ENCODE data around the gene KIF3A.

KIF3A gene

DNA sequence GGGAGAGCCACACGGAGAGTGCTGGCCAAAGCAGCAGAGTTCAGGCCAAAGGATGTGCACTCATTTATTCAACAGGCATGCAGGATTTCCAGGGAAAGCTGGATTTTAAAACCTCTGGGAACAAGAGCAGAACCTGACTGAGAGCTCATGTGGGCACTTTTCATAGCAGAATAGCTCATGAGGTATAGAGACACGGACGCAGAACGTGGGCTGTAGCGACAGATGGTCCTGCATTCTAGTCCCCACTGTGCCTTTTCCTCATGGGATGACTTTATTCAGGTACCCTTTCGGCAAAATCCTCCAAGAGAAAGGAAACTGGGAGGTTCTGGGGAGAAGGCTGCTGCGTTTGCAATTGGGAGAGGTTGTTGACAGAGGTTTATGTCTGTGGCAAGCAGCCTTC lies 58.2 kb downstream of the KIF3A start:
- DNase-seq (ENCODE audit: extremely low read depth in 1 of 2, low read depth in 1 of 2): no peak

DNA sequence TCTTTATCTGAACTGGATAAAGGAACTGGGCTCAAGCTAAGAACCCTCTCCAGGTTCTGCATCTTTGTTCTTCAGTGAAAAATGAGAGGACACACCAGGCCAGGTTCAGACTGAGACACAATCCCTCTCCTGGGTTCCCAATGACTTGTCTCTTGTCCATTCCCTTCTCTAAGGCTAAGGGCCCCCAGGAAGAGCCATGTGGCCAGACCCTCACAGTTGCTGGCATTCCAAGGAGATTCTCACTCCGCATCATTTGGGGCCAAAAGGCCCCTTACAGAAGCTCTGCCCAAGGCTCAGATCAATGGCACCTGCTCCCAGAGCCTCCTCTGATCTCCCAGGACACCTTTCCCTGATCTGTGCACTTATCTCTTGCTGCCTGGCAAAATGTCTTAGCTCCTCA lies 58.6 kb downstream of the KIF3A start:
- DNase-seq (ENCODE audit: extremely low read depth in 1 of 2, low read depth in 1 of 2): no peak

DNA sequence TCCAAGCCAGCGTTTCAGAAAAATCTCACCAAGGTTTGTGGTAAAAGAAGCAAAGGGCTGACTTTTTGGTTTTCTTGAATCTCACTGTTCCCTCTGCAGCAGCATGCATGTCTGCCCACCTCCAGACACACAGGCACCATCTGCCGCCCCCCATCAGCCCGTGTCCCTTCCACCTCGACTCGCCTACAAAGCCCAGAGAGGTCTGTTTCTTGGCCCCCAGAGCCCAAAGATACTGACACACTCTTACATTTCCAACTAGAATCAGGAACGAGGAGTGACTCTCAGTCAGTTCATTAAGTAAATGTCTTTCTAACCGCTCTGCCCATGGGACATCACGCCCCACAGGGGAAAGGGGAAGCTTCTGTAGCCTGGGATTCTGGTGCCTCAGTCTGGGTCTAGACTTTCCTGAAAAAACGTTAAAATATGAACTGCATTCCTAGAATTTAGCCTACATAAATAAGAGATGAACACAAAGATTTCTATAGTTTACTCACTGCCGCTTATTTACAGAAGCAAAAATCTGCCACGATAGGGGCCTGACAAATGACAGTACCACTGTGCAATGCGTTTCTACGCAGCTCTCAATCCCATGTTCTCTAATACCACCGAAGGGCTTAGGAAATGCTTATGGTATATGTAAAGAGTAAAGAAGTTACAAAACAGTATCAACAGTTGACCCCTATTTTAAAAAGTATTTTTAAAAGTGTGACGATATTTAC lies 59.5 kb downstream of the KIF3A start:
- no peak for DNase-seq (ENCODE audit: extremely low read depth in 1 of 2, low read depth in 1 of 2)

DNA sequence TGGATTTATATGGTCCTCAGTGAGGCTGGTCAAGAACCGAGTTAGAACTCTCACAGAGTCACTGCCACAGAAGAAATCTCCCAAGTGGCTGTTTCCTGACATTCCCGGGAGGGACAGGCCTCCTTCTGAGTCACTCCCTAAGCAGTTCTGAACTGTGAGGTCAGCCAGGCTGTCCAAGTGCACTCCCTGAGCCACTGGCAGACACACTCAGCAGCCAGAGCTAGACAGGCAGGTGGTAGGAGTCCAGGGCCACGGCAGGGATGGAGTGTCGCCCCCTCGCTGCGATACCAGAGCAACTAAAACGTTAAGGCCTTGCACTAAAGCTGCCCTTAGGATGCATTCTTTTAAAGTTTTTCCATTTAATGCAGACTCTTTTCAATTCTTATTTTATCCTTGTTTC lies 60.2 kb downstream of the KIF3A start:
- DNase-seq (ENCODE audit: extremely low read depth in 1 of 2, low read depth in 1 of 2): no peak

DNA sequence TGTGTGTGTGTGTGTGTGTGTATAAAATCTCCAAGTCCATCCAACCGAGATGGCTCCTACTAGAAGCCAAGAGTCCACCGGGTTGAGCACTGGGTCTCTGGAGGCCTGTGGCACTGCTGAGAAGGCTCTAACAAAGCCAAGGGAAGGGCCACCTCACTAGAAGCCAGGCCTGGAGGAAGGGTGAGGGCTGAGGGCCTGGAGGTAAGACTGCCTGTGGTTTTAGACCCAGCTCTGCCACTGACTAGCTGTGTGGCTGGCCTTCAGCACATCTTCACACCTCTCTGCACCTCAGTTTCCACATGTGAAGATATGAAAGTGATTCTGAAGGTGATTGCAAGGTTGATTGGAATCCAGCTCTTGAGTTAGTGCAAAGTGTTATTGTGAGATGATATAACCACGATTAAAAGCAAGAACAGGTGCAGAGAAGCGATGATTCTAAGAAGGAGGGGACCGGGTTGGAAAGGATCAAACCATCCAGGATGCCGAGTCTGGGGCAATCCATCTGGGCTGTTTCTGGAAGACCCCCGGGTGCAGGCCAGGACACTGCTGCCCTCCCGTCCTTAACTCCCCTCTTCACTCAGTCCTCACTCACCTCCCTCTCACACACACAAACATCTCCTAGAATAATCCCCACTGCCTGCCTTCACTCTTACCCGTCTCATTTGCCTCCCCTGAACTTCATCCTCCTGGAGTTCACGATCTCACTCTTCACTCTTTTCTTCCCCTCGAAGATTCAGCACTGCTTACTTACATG lies 61.2 kb downstream of the KIF3A start:
- no peak for DNase-seq (ENCODE audit: extremely low read depth in 1 of 2, low read depth in 1 of 2)

DNA sequence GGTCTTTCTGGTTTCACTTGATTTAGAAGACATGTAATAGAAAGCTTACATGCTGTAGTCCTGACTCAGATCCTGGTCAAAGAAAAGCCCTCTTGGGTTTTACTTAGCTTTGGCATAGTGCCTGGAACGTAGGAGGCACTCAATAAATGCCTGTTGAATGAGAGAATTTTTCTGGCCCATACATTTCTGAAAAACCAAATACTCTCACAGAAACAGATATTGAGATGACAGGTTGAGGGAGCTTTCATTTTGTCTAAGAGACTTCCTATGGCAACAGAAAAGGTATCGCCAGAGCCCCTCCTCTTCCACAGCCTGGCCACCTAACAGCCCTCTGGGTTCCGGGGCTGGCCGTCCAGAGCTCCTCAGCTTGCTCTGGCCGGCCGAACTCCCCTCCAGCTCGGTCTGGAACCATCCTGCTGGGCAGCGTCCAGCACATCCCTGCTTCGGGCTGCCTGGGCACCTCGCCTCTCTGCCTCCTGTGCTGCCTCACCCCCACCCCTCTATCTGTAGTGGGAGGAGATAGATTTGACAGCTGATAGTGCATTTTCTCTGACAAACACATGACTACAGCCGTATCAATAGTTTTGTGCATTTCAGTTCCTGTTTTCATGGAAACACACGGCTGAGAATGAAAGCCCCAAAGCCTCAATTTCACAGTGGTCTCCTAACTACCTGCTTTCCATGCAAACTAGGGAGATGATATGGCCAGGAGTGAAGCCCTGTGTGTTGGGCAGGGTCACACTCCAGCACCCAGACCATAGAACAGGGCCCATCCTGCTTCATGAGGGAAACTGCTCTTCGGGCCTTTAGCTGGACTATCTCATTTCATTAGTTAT lies 62.5 kb downstream of the KIF3A start:
- DNase-seq (ENCODE audit: extremely low read depth in 1 of 2, low read depth in 1 of 2): no peak

DNA sequence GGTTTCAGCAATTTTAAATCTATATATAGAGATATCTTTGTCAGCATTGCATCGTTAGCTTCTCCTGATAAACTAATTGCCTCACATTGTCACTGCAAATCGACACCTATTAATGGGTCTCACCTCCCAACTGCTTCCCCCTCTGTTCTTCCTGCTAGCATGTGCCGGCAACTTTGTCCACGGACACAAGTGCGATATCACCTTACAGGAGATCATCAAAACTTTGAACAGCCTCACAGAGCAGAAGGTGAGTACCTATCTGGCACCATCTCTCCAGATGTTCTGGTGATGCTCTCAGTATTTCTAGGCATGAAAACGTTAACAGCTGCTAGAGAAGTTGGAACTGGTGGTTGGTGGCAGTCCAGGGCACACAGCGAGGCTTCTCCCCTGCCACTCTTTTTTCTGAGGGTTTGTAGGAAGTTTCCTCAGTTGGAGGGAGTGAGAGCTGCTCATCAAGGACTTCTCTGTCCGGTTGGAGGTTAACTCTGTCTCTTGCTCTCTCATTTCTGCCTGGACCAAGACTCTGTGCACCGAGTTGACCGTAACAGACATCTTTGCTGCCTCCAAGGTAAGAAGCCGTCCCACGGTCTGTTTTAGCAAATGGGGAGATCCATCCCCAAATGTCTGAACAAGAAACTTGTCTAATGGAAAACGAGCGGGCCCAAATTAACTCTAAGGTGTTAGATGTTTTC lies 63.3 kb downstream of the KIF3A start, which contains the start of gene IL4:
IL4 (plus strand) TSS at position 51 of the 692 bp plus-strand sequence; CDS start at position 113, 62 bp downstream.
- DNase-seq (ENCODE audit: extremely low read depth in 1 of 2, low read depth in 1 of 2): no peak

DNA sequence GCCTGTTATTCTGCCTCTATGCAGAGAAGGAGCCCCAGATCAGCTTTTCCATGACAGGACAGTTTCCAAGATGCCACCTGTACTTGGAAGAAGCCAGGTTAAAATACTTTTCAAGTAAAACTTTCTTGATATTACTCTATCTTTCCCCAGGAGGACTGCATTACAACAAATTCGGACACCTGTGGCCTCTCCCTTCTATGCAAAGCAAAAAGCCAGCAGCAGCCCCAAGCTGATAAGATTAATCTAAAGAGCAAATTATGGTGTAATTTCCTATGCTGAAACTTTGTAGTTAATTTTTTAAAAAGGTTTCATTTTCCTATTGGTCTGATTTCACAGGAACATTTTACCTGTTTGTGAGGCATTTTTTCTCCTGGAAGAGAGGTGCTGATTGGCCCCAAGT lies 63.9 kb downstream of the KIF3A start:
- DNase-seq (ENCODE audit: extremely low read depth in 1 of 2, low read depth in 1 of 2): no peak

DNA sequence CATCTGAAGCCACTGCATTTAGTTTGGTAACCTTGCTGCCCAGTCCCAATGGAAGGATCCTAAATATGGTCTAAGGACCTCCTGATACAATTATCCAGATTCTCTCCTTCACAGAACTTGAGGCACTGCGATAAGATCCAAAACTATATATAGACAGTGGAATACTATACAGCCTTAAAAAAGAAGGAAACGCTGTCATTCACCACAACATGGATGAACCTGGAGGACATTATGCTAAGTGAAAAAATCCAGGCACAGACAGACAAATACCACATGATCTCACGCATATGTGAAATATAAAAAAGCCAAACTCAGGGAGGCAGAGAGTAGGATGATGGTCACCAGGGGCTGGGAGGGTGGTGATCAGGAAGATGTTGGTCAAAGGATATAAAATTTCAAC lies 66.3 kb downstream of the KIF3A start:
- no peak for DNase-seq (ENCODE audit: extremely low read depth in 1 of 2, low read depth in 1 of 2)

DNA sequence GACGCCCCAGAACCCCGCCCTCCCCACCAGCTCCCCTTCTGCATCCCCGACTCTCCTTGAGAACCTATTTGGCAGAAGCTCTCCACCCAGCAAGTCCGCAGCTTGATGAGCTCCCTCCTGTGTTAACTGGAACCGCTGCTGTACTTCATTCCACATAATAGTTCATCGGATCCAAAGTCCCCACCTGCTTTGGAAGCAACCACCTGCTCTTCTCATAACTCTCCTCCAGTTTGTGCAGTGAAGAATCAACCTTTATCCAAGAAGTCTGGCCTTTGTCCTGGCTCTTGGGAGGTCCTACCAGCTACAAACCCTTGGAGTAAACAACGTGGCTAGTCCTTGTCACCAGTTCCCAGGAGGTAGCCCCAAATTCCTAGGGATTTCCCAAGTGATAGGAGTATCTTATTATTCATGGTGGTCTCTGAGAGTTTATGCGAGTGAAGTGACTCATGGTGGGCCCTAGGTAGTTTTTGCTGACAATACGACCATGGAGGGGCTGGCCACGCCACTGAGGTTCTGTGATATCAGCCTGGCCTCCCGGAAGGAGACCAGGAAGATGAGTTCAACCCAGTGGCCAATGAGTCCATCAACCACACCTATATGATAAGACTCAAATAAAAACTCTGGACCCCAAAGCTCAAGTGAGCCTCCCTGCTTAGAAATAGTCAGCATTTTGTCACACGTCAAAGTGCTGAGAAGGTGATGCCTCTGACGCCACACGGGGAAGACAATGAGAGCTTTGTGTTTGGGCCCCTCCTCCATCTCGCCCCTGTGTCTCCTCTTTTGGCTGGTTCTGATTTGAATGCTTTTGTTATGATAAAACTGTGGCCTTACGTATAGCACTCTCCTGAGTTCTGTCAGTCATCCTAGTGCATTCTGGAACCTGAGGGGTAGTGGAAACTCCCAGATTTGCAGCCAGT lies 67.1 kb downstream of the KIF3A start:
- DNase-seq (ENCODE audit: extremely low read depth in 1 of 2, low read depth in 1 of 2): no peak

DNA sequence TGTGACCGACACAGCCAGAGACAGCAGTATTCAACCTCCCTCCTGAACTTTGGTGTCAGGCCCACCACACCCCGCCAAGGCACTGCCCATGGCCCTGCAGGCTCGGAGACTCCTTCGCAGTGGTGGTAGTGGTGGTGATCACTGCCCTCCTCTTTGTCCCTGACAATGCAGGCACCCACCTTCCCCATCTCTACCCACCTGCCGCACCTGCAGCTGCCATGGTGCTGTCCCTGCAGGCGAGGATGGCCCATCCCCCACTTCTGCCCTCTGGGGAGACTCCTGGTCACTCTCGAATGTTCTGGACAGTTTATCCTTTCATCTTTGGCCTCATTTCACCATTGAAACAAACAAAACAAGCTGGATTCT lies 67.9 kb downstream of the KIF3A start:
- no peak for DNase-seq (ENCODE audit: extremely low read depth in 1 of 2, low read depth in 1 of 2)

DNA sequence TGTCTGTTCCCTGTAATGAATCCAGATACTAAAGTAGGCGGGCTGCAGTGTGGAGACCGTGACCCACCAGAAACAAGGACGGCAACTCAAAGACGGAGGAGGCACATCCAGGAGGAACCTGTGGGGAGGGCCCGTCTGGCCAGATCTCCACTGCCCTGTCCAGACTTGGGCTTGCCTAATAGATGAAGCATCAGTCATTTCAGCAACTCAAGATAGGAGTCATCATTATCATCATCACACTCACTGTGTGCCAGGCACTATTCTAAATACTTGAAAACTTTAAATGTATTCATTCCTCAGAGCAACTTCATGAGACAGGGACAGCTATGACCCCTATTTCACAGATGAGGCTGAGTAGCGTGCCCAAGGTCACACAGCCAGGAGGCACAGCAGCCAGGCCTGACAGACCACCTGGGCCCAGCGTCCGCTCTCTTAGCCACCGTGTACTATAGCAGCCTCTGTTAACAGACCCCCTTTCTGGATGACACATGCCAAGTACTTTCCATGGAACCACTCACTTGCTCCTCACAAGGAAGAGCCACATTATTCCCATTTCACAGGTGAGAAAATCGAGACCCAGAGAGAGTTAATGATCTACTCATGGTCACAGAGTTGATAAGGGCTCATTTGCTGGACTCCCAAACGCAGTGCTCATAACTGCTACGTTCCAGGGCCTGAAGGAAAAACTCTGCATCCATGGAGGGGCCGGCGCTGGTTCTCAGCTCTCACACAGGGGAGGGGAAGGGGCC lies 68.5 kb downstream of the KIF3A start:
- no peak for DNase-seq (ENCODE audit: extremely low read depth in 1 of 2, low read depth in 1 of 2)

DNA sequence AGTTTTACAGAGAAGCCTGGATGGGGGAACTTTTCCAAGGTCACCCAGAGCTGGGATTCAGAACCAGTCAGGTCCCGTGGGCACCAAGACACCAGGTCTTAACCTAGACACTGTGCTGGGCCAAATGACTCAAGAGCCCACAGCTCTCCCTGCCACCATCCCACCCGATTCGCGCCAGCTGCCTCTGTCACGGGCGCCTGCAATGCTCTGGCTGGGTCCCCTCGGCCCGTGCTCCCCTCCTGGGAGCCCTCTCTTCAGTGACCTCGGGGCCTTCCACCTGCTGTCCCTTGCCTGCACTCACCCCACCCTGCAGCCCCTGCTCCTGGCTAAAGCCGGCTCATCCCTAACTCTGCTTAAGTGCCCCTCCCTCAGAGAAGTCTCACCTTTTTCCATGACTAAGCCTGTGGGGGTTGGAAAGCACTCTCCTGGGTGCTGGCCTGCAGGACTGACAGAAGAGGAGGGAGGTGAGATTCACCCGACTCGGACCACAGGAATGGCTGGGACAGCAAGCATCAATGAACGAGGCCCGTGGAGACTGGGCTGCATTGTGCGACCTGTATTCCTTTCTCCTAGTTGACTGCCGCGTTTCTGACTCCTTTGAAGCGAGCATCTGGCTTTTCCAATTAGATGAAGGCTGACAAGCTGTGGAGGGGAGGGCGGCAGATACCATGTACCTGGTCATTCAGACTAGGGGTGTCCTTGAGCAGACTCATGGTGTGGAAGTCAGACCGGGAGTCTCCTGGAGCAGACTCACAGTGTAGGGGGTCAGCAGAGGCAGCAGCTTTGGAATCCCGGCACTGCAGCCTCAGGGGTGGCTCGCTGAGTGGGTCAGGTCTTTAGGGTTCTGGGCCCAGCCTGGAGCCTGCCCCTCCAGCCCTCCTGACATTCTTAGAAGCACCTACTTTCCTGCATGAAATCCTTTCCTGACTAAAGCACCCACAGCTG lies 69.3 kb downstream of the KIF3A start:
- DNase-seq (ENCODE audit: extremely low read depth in 1 of 2, low read depth in 1 of 2): no peak

DNA sequence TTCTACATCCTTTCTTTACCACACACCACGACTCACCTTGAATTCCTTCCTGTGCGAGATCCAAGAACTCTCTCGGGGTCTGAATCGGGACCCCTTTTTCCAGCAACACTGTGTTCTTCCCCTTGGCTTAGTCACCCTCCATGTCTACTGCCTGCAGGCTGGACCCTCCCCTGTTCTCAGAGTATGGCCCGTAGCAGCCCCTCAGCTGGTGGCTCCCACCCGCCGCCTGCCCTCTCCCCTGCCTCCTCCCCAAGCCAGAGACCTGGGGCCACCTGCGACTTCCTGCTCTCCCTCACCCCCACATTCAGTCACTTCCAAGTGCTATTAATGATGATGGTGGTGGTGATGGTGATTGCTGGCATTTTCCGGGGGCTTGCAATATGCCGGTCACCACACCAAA lies 70.0 kb downstream of the KIF3A start:
- DNase-seq (ENCODE audit: extremely low read depth in 1 of 2, low read depth in 1 of 2): no peak

DNA sequence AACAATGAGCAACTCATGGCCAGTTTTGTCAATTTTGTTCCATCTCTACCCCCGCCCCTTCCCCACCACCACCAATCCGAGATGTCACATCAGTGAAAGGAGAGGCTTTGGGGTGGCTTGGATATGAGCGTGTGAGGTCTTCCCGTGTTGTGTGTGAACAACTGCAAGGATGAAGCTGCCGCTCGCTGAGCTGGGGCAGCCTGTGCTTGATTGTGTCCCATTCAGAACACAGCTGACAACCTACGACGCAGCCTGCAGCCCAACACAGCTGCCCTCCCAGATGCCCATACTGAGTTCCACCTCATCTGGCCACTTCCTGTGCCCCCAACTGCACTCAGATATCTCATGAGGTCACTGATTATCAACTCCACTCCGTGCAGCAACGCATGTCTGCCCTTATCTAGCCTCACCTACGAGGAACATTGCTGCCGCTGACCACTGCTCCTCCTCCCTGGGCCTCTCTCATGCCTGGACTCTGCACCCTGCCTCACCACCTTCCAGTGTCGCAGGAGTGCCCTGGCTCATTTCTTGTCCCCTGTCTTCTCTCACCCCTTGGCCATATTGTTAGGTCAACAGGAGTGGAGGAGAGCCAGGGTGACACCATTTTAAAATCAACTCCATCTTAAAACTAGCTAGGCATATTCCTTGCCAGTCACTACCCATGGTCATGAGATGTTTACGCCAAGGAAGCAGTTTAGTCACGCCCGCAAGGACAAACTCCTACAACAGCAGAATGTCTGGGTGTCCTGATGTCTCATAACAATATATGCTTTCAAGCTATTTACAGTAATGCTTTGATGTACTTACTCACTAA lies 70.8 kb downstream of the KIF3A start:
- DNase-seq (ENCODE audit: extremely low read depth in 1 of 2, low read depth in 1 of 2): no peak

DNA sequence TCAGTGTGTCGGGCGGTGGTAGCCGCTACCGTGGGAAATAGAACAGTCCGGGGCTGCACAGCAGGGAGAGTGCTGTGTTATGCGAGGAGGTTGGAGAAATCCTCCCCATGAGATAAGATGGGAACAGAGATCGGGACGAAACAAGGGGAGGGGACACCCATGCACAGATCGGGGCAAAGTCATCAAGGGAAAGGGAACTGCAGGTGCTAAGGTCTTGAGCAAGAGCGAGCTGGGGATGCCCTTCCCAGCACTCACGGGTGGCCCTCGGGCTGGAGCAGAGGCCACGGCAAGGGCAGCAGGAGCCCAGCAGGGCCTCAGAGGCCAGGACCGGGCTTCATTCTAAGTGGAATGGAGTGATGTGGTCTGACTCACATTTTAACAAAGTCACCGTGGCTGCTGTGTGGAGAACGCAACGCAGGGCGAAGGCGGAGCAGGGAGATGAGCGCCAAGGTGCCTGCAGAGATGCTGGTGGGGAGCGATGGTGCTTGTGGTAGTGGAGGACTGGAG lies 71.7 kb downstream of the KIF3A start:
- DNase-seq (ENCODE audit: extremely low read depth in 1 of 2, low read depth in 1 of 2): no peak

DNA sequence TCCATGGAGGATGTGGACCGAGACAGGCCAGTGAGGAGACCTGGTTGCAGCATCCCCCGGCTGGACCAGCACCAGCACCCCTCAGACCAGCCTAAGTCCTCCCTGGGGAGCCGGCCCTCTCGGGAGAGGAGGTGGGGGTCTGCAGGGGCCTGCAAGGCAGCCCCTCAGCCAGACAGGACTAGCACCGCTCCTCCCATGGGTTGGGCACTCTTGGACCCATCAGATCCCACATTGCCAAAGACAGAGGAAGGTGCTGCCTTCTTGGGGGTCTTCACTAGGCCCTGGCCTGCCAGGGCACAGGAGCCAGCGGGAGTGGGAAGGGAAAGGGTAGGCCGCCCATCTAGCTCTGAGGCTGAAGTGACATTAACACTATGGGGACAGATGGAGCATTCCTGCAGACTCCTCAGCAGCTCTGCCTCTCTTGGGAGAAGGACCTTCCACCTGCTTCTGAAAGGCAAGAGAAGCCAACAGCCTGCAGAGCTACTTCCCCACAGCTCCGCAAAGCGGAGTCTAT lies 72.6 kb downstream of the KIF3A start:
- no peak for DNase-seq (ENCODE audit: extremely low read depth in 1 of 2, low read depth in 1 of 2)
